BE2C (cell line): ENCODE results near the gene ATP11A.

ENCODE experiments used
- DNase-seq: peaks from one replicate; pipeline ENCODE4 v3.0.0-alpha.2; 2020
- H3K27me3 ChIP-seq: fragments of 250-450 bp; sonication (Bioruptor Pico); 2 replicates; pipeline ENCODE4 v1.5.1; 2020; ENCODE audit warnings: mild to moderate bottlenecking
- H3K36me3 ChIP-seq: fragments of 250-450 bp; sonication (Bioruptor Pico); 2 replicates; pipeline ENCODE4 v1.5.1; 2020; ENCODE audit warnings: mild to moderate bottlenecking
- H3K4me1 ChIP-seq: fragments of 250-450 bp; sonication (Bioruptor Pico); 2 replicates; pipeline ENCODE4 v1.5.1; 2020
- H3K4me3 ChIP-seq: 2 replicates; pipeline ENCODE4 v1.5.1; 2011; ENCODE audit warnings: low read depth, low read length
- H3K9me3 ChIP-seq: fragments of 250-450 bp; sonication (Bioruptor Pico); 2 replicates; pipeline ENCODE4 v1.5.1; 2020
- TF ChIP-seq, protein P1 (sequence below): IDR thresholded peaks from 2 replicates; pipeline ENCODE4 v1.5.1; 2012; ENCODE audit warnings: mild to moderate bottlenecking, low read depth, low read length

ATP11A gene

DNA sequence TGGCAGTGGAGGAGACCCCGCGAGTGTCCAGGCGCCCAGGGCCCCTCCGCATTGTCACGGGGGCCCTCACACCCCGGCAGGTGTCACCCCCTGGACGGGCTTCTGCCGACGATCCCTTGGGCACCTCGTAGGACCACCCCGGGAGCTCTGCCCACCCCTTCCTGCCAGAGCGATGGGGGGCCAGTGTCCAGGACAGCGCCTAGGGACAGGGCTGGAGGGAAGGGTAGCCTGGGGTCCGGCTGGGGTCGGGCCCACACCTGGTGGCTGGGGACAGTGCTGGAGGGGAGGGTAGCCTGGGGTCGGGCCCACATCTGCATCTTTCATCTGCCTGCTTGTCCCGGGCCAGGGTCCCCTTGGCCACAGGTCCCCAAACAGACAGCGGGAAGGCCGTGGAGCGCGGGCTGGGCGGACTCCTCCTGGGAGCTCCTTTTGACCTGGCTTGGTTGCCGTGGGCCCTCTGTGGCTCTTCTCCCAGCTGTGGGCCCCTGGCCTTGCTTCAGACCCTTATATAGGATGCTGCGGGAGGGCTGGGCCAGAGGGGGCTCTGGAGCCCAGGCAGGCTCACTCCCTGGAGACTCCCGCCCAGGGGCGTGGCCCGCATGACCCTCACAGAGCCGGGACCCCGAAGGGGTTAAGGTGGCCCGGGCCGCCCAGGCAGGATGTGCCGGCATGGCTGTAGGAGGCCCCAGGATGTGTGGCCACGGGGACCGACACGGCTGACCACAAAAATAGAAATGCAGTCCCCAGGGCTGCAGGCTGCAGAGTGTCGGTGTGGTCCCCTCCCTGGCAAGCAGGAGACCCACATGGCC, 205.0 kb downstream of the ATP11A start:
- TF ChIP-seq, protein P1, sequence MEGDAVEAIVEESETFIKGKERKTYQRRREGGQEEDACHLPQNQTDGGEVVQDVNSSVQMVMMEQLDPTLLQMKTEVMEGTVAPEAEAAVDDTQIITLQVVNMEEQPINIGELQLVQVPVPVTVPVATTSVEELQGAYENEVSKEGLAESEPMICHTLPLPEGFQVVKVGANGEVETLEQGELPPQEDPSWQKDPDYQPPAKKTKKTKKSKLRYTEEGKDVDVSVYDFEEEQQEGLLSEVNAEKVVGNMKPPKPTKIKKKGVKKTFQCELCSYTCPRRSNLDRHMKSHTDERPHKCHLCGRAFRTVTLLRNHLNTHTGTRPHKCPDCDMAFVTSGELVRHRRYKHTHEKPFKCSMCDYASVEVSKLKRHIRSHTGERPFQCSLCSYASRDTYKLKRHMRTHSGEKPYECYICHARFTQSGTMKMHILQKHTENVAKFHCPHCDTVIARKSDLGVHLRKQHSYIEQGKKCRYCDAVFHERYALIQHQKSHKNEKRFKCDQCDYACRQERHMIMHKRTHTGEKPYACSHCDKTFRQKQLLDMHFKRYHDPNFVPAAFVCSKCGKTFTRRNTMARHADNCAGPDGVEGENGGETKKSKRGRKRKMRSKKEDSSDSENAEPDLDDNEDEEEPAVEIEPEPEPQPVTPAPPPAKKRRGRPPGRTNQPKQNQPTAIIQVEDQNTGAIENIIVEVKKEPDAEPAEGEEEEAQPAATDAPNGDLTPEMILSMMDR, result no peak
- peak overlapping the region; percentile 48 for H3K4me3 ChIP-seq

GRCh38 chr13:112895521-112896465, 206.0 kb downstream of the ATP11A start:
- TF ChIP-seq, protein P1, result no peak
- Histone ChIP-seq H3K4me1 (peaks cover 18% of the 10 kb centered on the region), H3K27me3 (no peaks in the 10 kb centered on the region), H3K36me3 (no peaks in the 10 kb centered on the region), H3K9me3 (no peaks in the 10 kb centered on the region), H3K4me3 (no peak overlapping the region)
- no peak for DNase-seq

More for the DNA sequence above, 205.0 kb downstream of the ATP11A start:
- Histone ChIP-seq H3K9me3 (no peaks in the 10 kb centered on the region), H3K36me3 (no peaks in the 10 kb centered on the region), H3K27me3 (no peaks in the 10 kb centered on the region), H3K4me1 (peaks cover 18% of the 10 kb centered on the region)
- DNase-seq, result no peak

DNA sequence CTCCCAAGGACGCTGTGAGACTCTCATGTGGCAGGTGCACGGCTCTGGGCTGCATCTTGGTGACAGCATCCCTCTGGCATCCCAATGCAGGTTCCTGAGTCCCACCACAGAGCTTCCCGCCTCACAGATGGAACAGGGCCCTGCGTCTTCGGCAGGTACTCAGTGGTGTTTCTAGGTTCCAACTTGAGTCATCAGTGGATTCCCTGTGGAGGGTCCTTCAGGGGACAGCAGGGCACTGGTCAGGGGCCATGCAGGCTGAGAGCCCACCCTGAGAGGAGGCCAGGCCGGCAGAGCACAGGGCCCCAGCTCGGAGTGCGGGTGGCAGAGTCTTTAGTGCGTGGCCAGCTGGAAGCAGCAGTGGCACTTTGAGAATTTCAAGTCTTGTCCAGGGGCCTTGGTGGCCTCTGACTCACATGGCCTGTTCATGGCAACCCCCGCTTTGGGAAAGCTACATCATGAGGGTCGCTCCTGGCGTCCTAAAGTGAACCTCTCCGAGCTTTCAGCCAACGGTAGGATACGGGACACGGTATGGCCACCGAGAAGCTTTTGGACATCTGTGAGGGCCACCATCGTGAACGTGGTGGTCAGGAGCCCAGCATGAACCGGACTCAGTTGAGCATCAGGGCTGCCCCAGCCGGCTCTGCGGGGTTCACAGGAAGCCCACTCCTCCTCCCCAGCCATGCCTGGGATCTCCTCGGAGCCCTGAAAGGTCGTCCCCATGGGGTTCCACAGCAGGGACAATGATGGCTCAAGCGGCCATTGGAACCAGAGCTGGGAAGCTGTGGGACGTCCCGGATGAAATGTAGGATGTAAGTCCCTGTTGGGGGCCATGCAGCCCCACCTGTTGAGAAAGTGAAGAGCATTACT, 207.1 kb downstream of the ATP11A start:
- H3K36me3 ChIP-seq, result no peaks in the 10 kb centered on the region
- H3K27me3 ChIP-seq, result no peaks in the 10 kb centered on the region
- H3K4me3 ChIP-seq, result no peak overlapping the region
- peaks cover 18% of the 10 kb centered on the region for H3K4me1 ChIP-seq
- H3K9me3 ChIP-seq, result no peaks in the 10 kb centered on the region
- peak; percentile 3 for DNase-seq
- TF ChIP-seq, protein P1, result no peak

GRCh38 chr13:112897603-112897955, 207.7 kb downstream of the ATP11A start:
- no peak overlapping the region for H3K4me3 ChIP-seq
- DNase-seq, result no peak
- peaks cover 15% of the 10 kb centered on the region for H3K4me1 ChIP-seq
- TF ChIP-seq, protein P1, result no peak
- H3K27me3 ChIP-seq, result no peaks in the 10 kb centered on the region
- H3K36me3 ChIP-seq, result no peaks in the 10 kb centered on the region
- no peaks in the 10 kb centered on the region for H3K9me3 ChIP-seq

DNA sequence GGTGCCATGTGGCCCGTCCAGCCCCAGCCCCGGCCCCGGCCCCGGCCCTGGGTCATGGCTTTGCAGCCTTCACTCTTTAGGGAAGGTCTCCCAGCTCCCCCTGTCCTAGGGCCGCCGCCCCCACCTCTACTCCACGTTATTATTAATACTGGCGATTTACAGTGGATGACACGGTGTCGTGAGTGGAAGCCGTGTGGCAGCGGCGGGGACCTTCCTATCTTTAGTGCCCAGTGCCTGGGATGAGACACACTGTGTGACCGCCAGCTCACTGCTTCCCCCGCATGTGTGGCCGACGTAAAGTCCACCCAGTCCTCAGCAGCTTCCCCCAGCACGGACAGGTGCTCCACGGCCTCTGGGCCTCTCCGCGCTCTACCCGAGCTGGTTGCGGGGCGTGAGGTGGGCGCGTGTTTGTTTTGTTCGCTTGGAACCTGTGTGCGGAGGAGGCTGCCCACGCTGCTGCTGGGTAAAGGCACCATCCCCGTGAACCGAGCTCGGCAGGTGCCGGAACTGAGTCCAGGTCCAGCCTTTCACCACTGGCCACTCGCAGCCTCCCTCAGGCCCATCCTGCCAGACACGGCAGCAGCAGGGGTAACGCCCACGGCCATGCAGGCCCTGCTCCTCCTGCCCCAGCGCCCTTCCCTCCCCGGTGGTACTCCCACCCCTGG, 208.2 kb downstream of the ATP11A start:
- no peaks in the 10 kb centered on the region for H3K9me3 ChIP-seq
- H3K4me1 ChIP-seq, result peaks cover 10% of the 10 kb centered on the region
- H3K4me3 ChIP-seq, result no peak overlapping the region
- peak; percentile 18 for DNase-seq
- TF ChIP-seq, protein P1, result no peak
- no peaks in the 10 kb centered on the region for H3K27me3 ChIP-seq
- H3K36me3 ChIP-seq, result no peaks in the 10 kb centered on the region
